ENCODE results near the gene LGALS9.

DNA sequence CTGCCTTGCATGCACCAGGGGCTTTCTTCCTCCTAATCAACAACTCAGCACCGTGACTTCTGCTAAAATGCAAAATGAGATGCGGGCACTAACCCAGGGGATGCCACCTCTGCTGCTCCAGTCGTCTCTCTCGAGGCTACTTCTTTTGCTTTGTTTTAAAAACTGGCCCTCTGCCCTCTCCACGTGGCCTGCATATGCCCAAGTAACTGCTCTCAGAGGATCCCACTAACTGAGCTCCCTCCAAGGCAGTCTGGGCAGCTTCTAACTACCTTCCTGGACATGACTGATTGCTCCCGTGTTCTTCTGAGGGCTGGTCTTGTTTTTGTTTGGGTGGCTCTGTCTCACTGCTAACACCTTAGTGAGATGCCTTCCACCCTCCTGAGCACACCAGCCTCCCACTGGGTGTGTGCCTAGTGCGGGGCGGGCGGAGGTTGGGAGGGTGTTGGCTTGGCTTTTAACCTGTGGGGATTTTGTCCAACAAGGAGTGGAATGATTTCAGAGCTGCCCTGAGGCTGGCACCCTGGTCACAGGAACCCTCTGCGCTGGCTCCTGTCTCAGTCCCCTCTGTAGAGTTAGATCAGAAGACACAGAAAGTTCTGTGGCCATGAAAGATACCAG is 8.9 kb upstream of the LGALS9 start:
- TF ChIP-seq, protein P1, sequence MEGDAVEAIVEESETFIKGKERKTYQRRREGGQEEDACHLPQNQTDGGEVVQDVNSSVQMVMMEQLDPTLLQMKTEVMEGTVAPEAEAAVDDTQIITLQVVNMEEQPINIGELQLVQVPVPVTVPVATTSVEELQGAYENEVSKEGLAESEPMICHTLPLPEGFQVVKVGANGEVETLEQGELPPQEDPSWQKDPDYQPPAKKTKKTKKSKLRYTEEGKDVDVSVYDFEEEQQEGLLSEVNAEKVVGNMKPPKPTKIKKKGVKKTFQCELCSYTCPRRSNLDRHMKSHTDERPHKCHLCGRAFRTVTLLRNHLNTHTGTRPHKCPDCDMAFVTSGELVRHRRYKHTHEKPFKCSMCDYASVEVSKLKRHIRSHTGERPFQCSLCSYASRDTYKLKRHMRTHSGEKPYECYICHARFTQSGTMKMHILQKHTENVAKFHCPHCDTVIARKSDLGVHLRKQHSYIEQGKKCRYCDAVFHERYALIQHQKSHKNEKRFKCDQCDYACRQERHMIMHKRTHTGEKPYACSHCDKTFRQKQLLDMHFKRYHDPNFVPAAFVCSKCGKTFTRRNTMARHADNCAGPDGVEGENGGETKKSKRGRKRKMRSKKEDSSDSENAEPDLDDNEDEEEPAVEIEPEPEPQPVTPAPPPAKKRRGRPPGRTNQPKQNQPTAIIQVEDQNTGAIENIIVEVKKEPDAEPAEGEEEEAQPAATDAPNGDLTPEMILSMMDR (IDR thresholded peaks at IDR 0.05) = no peak
- TF ChIP-seq EZH2 (IDR thresholded peaks at IDR 0.05) (no peak), EZH2phosphoT487 (IDR thresholded peaks at IDR 0.05) (no peak)

All from neural progenitor cell (in vitro differentiated cells).